Measurements from ENCODE around the gene SLC28A3. TPM values are rescaled to one million over a fixed set of nuclear protein-coding genes. Genes with fewer than 3 reads are reported as not detected.

Gene SLC28A3
- not detected in 2 replicates for total RNA-seq

GRCh38 chr9:84340535-84340934 is at the start of gene SLC28A3:
Gene SLC28A3 (minus strand): TSS chr9:84340758. CDS start chr9:84340633, 125 bp downstream.

Data from bladder microvascular endothelial cell (primary cell).